ENCODE results near the gene NFIX. TPM values are rescaled to one million over a fixed set of nuclear protein-coding genes. Genes with fewer than 3 reads are reported as not detected.

The NFIX gene
- total and polyA plus RNA-seq, 2 of the 13 experiments (the other 11 are each of a cell fraction or from before 2014, with no cell fraction given): 3.4 to 5.4 TPM

DNA sequence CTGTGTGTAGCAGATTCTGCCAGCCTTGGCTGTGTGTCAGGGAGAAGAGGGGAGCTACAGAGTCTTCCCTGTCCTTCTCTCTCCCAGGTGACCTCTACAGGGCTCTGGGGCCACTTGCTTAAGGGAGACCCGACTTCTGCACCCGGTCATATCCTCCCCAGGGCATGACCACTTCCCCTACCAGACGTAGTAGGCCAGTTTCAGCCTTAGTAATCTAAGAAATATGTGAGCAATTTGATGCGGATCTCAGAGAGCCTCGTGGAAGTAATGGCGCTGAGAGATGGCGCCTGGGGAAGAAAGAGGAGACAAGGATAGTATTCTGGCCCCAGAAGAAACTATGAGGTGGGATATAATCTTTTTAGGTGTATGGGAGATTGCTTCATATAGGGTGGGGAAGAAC is 41.9 kb downstream of the NFIX start (continued):
- TF ChIP-seq, protein P1, sequence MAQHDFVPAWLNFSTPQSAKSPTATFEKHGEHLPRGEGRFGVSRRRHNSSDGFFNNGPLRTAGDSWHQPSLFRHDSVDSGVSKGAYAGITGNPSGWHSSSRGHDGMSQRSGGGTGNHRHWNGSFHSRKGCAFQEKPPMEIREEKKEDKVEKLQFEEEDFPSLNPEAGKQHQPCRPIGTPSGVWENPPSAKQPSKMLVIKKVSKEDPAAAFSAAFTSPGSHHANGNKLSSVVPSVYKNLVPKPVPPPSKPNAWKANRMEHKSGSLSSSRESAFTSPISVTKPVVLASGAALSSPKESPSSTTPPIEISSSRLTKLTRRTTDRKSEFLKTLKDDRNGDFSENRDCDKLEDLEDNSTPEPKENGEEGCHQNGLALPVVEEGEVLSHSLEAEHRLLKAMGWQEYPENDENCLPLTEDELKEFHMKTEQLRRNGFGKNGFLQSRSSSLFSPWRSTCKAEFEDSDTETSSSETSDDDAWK (CRISPR knock-in tag; IDR thresholded peaks at IDR 0.05): no peak
- TF ChIP-seq, protein P2, sequence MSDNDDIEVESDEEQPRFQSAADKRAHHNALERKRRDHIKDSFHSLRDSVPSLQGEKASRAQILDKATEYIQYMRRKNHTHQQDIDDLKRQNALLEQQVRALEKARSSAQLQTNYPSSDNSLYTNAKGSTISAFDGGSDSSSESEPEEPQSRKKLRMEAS (IDR thresholded peaks at IDR 0.05): no peak

DNA sequence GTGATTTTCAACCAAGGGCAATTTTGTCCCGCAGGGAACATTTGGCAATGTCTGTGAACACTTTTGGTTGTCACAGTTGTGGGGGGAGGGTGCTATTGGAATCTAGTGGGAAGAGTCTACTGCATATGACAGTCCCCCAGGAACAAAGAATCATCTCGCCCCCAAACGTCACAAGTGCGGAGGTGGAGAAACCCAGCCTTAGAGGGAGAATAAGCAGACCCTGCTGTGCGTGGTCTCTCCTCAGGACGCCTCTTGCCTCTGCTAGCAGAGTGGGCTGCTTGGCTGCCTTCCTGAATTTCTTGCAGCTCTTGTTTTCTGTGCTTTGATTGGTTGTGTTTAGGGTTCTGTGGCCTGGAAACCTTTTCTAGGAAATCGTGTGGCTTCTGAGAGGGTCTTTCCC is 42.5 kb downstream of the NFIX start:
- no peak for FAIRE-seq
- H3K4me1 ChIP-seq (ENCODE audit: insufficient read depth, low read length): peaks cover 61% of the 10 kb centered on the region
- in situ Hi-C loops (cut with HindIII; ENCODE audit: extremely low pct_ligation_motif_present, low pct_unique_long_range_greater_than_20kb): no loop called here

More for the DNA sequence above, 42.5 kb downstream of the NFIX start:
- Histone ChIP-seq H3K27ac (ENCODE audit: extremely low read length, insufficient read depth, low read length) (no peak overlapping the region), H3K36me3 (replicated peaks in 1 of 2; ENCODE audit: control insufficient read depth in 1 of 2, insufficient read depth in 2 of 2, low read length in 2 of 2) (peaks cover 3 to 28% of the 10 kb centered on the region in 2 experiments; a peak in 3 of 5 replicates), H3K9me3 (ENCODE audit: low read length) (no peaks in the 10 kb centered on the region), H3K79me2 (ENCODE audit: insufficient read depth, low read length) (peaks cover 38% of the 10 kb centered on the region), H3K4me3 (replicated peaks in 1 of 3; ENCODE audit: insufficient read depth in 1 of 3, low read depth in 2 of 3, low read length in 3 of 3) (no peak overlapping the region), H3K9ac (ENCODE audit: insufficient read depth, low read depth, low read length) (no peak overlapping the region), H3K27me3 (ENCODE audit: control insufficient read depth in 1 of 2, insufficient read depth in 2 of 2, low read length in 2 of 2) (no peaks in the 10 kb centered on the region), H3K4me2 (ENCODE audit: low read depth, low read length) (no peak overlapping the region), H4K20me1 (ENCODE audit: insufficient read depth, low read length) (no peaks in the 10 kb centered on the region), H2AFZ (ENCODE audit: low read length) (no peak overlapping the region)
- DNase-seq (ENCODE audit: low spot score) (no peak), ATAC-seq (no peak)
- intact Hi-C loops (cut with micrococcal nuclease; ENCODE audit: unreplicated experiment): no loop called here
- 100% methylated on average over 4 of the region's 7 CpGs for WGBS (ENCODE audit: low lambda C conversion rate)
- BruUV-seq (replicated peaks): no TSS peak
- ChIA-PET POLR2A (no interaction called here), CTCF (ENCODE audit: low intra/inter-chr PET ratio, low total read pairs) (no interaction called here)
- TF ChIP-seq FOXJ3 (CRISPR knock-in tag; IDR thresholded peaks at IDR 0.05; ENCODE audit: borderline replicate concordance): no peak
- TF ChIP-seq TOPORS (CRISPR knock-in tag; IDR thresholded peaks at IDR 0.05): no peak
- no peak for TF ChIP-seq NFRKB (IDR thresholded peaks at IDR 0.05)
- no peak for TF ChIP-seq ZNF564 (CRISPR knock-in tag; IDR thresholded peaks at IDR 0.05)
- no peak for TF ChIP-seq THYN1 (CRISPR knock-in tag; IDR thresholded peaks at IDR 0.05; ENCODE audit: borderline replicate concordance, low read depth)
- TF ChIP-seq, protein P3, sequence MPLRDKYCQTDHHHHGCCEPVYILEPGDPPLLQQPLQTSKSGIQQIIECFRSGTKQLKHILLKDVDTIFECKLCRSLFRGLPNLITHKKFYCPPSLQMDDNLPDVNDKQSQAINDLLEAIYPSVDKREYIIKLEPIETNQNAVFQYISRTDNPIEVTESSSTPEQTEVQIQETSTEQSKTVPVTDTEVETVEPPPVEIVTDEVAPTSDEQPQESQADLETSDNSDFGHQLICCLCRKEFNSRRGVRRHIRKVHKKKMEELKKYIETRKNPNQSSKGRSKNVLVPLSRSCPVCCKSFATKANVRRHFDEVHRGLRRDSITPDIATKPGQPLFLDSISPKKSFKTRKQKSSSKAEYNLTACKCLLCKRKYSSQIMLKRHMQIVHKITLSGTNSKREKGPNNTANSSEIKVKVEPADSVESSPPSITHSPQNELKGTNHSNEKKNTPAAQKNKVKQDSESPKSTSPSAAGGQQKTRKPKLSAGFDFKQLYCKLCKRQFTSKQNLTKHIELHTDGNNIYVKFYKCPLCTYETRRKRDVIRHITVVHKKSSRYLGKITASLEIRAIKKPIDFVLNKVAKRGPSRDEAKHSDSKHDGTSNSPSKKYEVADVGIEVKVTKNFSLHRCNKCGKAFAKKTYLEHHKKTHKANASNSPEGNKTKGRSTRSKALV (CRISPR knock-in tag; IDR thresholded peaks at IDR 0.05): no peak
- TF ChIP-seq ZNF724P (CRISPR knock-in tag; IDR thresholded peaks at IDR 0.05; ENCODE audit: borderline replicate concordance): no peak
- no peak for TF ChIP-seq ZZZ3 (CRISPR knock-in tag; IDR thresholded peaks at IDR 0.05; ENCODE audit: borderline replicate concordance)
- TF ChIP-seq, protein P4, sequence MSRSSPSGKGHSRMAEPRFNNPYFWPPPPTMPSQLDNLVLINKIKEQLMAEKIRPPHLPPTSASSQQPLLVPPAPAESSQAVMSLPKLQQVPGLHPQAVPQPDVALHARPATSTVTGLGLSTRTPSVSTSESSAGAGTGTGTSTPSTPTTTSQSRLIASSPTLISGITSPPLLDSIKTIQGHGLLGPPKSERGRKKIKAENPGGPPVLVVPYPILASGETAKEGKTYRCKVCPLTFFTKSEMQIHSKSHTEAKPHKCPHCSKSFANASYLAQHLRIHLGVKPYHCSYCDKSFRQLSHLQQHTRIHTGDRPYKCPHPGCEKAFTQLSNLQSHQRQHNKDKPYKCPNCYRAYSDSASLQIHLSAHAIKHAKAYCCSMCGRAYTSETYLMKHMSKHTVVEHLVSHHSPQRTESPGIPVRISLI (CRISPR knock-in tag; IDR thresholded peaks at IDR 0.05; ENCODE audit: borderline replicate concordance): no peak
- no peak for TF ChIP-seq TEAD2 (CRISPR knock-in tag; IDR thresholded peaks at IDR 0.05)
- TF ChIP-seq ZFP41 (CRISPR knock-in tag; IDR thresholded peaks at IDR 0.05; ENCODE audit: borderline replicate concordance): no peak
- TF ChIP-seq ZNF776 (CRISPR knock-in tag; IDR thresholded peaks at IDR 0.05): no peak
- no peak for TF ChIP-seq SMAD3 (CRISPR knock-in tag; IDR thresholded peaks at IDR 0.05)
- TF ChIP-seq, protein P5, sequence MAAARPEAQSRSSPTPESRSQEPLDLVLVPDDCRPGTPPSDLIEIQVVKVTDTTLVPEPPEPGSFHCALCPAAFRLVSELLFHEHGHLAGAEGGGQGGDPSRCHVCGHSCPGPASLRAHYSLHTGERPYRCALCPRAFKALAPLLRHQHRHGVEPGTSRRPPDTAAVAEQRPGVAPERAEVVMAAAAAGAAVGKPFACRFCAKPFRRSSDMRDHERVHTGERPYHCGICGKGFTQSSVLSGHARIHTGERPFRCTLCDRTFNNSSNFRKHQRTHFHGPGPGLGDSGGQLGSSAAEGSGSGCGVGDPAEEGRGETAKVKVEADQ (CRISPR knock-in tag; IDR thresholded peaks at IDR 0.05; ENCODE audit: borderline replicate concordance): no peak
- no peak for TF ChIP-seq HMG20B (CRISPR knock-in tag; conservative IDR thresholded peaks at IDR 0.05)
